GM12891 (cell line): ENCODE results near the gene EXOSC7.

ENCODE experiments used
- PAX5 ChIP-seq: IDR thresholded peaks from 2 replicates; pipeline ENCODE4 v1.6.1; 2011; ENCODE audit warnings: low read length, moderate library complexity, mild to moderate bottlenecking; ENCODE audit not compliant: insufficient read depth, severe bottlenecking
- POLR2A ChIP-seq: IDR thresholded peaks from 2 replicates; pipeline ENCODE4 v1.6.1; 2011; ENCODE audit warnings: low read depth, low read length, control low read depth
- POLR2AphosphoS5 ChIP-seq: IDR thresholded peaks from 2 replicates; pipeline ENCODE4 v1.6.1; 2011; ENCODE audit warnings: low read depth, low read length, control low read depth
- TAF1 ChIP-seq: IDR thresholded peaks from 2 replicates; pipeline ENCODE4 v1.6.1; 2011; ENCODE audit warnings: low read depth, low read length, control low read depth

GRCh38 chr3:45016916-45017315 lies 40.9 kb downstream of the EXOSC7 start:
- TF ChIP-seq POLR2A, result no peak
- TF ChIP-seq POLR2AphosphoS5, result no peak
- no peak for TF ChIP-seq TAF1
- no peak for TF ChIP-seq PAX5
